AML-193 (cell line): ENCODE measurements around the gene CNBD2.
"Not testable (repeated sequence)": the region's sequence is repeated elsewhere in the genome, so short reads cannot be mapped to it uniquely, and the experiment has no call there.

Experiments used
- DNase-seq, 2 experiments: peaks; one replicate each; lab custom pipeline; 2025; lab: John Stamatoyannopoulos, UW

CNBD2 gene

DNA sequence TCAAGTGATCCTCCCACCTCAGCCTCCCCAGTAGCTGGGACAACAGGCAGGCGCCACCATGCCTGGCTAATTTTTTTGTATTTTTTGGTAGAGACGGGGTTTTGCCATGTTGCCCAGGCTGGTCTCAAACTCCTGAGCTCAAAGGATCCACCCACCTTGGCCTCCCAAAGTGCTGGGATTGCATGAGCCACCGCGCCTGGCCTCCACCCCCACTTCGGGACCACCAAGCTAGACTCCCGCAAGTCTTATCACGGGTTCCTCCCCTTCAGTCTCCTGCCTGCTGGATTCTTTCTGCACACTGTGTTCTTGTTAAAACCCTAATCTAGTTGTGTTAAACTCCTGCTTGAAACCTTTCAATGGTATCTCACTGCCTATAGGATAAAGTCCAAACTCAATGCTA is 57.7 kb downstream of the CNBD2 start:
- DNase-seq: not testable (repeated sequence)

DNA sequence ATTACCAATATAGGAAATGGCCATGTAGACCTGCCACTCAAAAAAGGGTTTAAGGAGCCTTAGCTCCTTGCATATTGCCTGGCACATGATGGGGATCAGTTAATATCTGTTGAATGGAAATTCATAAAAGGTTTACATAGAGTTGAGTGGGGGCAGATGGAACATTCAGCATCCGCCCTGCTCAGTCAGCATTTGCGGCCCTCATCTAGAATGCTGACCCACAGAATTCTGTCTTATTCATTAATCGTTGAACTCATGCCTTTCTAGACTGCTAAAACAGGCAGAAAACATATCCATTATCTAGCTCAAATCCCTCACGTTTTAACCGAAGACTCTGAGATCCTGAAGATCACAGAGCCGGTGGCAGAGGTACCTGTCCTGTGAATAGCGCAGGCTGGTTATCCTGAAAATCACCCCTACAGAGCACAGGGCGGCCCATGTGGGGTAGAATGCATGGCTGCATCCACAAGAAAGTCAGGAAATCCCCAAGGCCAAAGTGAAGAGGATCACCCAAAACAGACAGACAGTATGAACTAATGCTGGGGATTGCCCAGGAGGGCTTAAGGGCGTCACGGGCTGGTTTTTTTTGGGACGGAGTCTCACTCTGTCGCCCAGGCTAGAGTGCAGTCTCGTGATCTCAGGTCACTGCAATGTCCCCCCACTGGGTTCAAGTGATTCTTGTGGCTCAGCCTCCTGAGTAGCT is 59.9 kb downstream of the CNBD2 start:
- no peak for DNase-seq

DNA sequence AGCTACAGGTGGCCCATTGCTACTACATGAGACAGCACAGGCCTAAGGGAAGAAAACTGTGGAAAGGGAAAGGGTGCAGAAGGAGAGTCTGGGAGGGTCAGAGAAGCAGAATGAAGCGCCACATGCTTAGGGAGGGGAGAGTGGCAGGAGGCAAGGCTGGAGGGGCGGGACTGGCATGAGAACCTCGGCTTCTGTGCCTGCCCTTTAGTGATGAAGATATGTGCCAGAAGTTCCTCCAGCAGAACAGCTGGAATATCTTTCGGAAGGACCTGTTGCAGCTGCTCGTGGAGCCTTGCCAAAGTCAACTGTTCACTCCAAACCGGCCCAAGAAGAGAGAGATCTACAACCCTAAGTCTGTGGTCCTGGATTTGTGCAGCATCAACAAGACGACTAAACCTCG is 61.8 kb downstream of the CNBD2 start:
- no peak for DNase-seq

DNA sequence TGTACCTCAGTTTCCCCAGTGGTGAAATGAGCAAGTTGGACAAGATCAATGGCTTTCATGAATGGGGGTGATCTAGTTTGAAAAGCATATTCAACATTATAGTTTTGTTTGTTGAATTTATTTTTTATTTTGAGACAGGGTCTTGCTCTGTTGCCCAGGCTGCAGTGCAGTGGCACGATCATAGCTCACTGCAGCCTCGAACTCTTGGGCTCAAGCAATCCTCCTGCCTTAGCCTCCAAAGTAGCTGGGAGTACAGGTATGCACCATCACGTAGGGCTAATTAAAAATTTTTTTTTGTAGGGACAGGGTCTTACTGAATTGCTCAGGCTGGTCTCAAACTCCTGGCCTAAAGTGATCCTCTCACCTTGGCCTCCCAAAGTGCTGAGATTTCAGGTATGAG is 63.4 kb downstream of the CNBD2 start:
- DNase-seq: no peak

DNA sequence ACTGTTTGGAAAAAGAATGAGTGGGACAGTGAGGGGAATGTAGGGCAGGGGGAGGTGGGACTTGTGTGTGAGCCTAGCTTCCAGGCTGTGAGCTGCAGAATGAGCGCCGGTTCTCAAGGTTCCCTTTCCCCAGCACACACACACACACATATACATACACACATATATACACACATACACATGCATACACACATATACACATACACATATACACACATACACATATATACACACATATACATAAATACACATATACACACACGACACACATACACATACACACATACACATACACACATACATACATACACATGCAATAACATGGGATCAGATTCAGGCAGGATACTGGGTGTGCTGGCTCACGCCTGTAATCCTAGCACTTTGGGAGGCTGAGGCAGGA is 66.5 kb downstream of the CNBD2 start:
- DNase-seq: no peak

DNA sequence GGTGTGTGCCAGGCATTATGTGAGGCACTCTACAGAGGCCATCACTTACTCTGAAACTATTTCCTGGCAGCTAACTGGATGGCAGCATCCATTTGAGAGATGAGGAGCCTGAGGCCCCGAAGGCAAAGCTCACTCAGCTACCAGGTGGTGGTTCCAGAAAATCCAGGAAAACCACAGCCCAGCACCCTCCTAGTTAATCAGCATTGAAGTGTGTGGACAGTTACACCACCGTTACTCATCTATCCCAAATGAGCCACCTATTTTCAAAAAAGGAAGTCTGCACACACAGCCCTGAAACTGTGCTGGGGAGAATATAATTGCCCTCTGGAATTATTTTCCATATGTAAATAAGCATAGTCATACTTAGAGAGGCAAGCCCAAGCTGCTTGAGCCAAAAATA is 67.4 kb downstream of the CNBD2 start:
- DNase-seq: peak in 1 of 2 experiments; percentile 26

DNA sequence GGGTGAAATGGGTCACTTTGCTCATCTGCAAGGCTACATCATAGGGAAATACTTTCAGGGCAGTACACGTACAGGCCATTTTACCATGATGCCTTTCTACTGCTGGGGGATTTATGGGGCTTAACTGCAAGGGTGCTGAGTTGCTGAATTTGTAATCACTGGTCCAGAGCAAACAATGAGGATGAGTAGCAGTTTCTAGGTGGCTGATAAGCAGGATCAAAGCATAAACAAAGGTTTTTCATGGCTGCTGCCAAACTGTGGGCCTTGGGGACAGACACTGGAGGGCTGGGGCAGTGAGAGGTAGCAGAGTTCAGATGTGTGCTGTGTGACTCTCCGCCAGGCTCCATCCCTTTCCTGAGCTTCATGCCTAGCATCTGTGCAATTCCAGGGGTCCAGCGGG is 68.3 kb downstream of the CNBD2 start:
- DNase-seq: no peak

DNA sequence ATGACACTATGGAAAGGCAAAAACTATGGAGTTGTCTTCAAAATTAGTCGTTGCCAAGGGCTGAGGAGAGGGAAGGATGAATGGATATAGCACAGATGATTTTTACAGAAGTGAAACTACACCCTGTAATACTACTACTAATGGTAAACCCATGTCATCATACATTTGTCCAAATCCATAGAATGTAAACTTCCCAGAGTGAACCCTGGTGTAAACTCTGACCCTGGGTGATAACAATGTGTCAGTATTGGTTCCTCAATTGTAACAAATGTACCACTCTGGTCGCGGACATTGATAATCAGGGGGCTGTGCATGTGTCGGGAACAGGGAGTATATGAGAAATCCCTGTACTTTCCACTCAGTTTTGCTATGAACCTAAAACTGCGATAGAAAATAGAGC is 72.2 kb downstream of the CNBD2 start:
- DNase-seq: no peak

DNA sequence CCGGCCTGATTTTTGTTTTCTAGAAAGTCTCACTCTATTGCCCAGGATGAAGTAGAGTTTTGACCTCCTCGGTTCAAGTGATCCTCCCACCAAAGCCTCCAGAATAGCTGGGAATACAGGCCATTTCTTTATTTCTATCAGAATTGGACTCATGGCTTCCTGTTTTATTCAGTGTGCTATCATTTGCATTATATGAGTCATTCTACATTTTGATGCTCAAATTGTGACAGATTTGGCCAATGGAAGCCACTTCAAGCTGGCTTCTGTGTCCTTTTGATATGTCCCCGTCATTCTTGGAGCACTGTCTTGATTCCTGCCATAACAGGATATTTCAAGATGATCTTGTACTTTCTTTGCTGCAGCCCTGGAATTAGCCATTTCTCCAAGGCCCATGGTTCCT is 75.1 kb downstream of the CNBD2 start:
- no peak for DNase-seq

DNA sequence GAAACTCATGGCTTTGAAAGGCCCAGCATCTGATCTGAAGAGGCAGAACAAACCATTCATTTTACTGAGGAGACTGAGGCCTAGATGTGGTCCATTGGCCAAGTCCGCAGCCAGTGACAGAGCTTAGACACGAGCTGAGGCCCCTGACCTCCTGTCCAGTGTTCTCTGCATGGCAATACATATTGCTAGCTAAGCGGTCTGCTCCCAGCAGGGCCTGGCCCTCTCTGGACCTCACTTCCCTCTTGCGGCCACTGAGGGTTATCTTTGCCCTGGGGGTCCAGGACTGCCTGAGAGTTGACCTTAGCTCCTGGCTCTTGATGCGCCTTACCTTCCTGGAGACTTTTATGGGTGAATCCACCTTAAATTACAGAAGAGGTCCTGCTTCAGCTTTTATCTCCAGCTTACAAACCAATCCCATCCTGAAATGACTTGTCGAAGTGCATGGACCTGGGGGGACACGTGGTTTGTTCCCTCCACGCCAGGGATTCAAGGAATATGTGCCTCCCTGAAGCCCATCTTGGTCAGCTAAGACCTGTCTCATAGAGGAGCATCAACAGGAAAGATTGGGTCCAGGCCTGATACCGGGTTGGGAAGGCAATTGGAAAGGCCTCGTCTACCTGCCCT is 75.6 kb downstream of the CNBD2 start:
- no peak for DNase-seq

DNA sequence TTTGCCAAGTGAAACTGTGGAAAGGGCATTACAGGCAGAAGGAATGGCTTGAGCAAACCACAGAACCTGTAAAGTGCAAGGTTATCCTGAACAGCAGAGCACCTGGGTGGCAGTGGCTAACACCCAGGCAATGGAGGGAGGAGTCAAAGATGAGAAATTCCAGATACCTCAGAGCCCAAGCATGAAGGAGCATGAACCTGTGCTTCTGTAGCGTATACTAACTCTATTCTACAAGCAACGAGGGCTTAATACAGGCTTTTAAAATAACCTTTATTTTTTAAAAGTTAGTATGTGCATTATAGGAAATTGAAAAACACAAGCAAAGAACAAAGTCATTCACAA is 77.0 kb downstream of the CNBD2 start:
- DNase-seq: no peak

DNA sequence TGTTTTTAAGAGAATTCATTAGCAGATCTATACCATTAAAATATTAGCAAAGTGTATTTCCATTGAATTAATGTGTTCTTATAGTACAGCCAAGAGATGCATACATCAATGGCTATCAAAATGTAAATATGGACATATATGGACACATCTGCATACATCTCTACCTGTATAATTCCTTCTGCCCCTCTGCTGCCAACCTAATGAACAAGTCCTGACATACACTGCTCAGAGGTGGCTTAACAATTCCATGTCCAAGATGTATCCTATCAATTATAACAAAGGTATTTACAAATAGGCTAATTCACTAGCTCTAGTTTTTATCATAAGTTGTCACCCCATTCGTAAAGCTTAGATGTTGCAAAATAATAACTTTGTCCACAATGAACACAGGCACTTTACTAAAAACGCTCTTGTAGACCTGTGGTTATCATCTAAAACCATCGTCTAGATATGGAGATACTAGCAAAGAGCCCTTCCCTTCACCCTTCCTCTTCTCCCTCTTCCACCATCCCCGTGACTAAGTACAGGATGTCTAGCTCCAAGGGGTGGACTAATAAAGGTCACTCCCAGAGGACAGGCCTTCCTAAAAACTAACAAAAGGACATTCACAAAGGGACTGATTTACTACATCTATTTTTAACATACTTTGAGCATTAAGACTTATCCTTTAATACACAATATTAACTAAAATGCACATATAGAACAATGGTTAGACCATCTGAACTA is 77.8 kb downstream of the CNBD2 start:
- not testable (repeated sequence) for DNase-seq

DNA sequence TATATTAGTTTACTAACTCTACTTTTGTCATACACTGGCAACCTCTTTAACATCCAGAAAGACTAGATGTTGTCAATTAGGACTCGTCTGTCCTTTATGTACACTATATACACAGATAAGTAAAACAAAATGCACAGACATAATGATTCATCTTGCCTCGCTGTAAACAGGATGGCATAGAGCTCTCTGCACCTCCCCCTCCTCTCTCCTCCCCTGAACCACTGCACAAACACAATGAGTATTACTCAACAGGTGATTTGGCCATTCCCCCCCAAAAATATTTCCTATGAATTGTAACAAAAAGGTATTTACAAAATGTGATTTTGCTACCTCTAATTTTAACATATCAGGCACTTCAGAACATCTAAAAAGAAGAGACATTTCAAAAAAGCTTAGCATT is 81.0 kb downstream of the CNBD2 start:
- not testable (repeated sequence) for DNase-seq

DNA sequence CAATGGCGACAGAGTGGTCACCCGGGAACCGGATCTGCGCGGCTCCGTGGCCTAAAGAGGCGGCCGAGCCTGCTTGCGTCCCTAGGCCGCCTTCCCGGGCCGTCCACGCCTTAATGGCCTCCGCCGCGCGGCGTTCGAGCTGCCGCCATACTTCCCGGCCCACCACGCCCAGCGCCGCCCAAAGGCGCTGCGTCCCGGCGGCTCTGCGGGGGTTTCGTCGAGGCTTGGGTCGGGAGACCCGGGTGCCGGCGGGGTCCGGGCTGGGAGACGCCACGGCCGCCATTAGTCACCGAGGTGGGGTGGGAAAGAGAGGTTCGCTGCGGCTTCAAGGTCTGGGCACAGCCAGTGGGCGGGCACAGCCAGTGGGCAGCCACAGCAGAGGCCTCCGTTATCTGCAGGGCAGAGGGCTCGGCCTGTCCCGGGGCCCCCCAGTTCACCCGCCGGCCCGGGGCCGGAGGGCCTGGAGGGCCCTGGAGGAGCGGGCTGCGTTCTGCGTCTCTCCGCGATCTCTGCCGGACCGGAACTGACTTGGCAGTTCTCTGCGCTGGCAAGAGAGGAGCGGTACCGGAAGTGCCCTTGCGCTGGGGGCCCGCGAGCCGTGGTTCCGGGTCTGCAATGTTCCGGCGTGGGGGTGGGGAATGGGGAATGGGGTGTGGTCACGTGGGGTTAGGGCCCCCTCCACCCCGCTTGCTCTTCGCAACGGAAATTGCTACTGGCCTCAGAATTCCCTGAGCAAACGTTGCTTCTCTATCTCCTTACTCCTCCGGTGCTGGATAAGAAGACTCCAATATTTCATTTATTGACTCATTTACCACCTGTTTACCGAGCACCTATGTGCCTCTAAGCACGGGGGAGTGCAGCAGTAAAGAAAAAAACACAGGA is 82.3 kb downstream of the CNBD2 start:
- DNase-seq: peak; percentile 76 to 80

DNA sequence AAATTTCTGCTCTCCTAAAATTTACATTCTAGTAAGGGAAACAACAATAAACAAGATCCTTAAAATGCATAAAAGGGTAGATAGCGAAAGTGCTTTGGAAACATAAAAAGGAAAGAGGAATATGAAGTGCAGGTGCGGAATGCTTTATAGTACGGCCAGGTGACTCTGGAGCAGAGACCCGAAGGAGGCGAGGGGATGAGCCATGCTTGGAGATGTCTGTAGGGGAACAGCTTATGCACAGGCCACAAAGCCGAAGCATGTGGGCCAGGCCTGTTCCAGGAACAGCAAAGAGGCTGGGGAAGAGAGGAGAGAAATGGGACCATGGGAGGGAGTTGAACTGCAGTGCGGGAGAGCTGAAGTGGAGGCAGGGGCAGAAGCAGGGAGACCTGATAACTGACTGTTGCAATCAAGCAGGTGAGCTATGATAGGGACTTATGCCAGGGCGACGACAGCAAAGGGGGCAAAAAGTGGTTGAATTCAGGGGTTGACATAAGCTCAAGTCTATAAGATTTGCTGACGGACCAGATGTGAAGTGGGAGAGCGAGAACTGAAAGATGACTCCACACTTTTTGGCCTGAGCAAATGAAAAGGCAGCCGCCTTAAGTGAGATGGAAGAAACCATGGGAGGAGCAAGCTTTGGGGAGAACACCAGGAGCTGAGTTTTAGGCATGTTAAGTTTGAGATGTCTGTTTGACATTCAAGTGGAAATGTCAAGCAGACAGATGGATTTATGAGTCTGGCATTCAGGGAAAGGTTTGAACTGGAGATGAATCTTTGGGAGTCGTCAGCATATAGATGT is 83.1 kb downstream of the CNBD2 start:
- DNase-seq: no peak

DNA sequence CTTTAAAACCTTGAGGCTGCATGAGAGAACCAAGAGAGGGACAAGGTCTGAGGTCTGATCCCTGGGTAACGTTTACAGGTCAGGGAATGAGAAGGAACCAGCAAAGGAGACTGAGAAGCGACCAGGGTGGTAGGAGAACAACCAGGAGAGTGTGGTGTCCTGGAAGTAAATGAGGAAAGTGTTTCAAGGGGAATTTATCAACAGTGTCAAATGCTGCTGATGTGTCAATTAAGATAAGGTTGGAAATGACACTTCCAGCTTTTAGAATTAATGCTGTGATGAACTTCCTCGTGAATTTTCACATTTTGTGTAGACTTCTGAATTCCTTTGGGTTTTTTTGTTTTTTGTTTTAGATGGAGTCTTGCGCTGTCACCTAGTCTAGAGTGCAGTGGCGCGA is 83.7 kb downstream of the CNBD2 start:
- DNase-seq: no peak

DNA sequence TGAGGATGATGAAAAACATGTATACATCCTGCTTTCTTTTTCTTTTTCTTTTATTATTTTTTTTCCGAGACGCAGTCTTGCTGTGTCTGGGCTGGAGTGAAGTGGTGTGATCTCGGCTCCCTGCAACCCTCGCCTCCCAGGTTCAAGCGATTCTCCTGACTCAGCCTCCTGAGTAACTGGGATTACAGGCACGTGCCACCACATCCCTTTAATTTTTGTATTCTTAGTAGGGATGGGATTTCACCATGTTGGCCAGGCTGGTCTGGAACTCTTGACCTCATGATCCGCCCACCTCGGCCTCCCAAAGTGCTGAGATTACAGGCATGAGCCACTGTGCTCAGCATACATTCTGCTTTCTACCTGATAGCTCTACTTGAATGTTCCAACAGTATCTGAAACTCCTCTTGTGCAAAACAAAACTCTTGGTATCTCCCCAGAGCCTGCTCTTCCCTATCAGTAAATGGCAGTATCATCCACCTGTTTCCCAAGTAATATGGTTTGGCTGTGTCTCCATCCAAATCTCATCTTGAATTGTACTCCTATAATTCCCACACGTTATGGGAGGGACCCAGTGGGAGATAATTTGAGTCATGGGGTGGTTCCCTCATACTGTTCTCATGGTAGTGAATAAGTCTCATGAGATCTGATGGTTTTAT is 85.6 kb downstream of the CNBD2 start:
- DNase-seq: not testable (repeated sequence)

DNA sequence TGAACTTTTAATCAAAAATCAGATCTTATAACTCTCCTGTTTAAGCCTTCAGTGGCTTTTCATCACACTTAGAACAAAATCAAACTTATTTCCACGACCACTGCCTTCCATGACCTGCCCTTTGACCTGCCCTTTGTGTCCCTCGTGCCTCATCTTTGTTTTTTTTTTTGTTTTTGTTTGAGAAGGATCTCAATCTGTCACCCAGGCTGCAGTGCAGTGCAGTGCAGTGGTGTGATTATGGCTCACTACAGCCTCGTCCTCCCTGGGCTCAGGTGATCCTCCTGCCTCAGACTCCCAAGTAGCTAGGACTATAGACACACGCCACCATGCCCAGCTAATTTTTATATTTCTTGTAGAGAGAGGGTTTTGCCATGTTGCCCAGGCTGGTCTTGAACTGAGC is 86.8 kb downstream of the CNBD2 start:
- DNase-seq: no peak

DNA sequence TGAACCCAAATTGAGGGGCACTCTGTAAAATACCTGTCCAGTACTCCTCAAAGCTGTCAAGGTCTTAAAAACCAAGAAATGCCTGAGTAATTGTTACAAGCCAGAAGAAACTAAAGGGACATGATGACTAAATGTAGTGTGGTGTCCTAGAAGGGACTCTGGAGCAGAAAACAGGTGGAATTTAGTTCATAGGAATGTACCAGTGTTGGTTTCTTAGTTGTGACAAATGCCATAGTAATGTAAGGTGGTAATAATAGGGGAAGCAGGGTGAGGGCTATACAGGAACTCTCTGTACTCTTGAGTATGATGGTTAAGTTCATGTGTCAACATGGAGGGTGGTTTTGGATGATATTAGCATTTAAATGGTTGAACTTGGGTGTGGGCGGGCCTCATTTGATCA is 92.3 kb downstream of the CNBD2 start:
- no peak for DNase-seq

DNA sequence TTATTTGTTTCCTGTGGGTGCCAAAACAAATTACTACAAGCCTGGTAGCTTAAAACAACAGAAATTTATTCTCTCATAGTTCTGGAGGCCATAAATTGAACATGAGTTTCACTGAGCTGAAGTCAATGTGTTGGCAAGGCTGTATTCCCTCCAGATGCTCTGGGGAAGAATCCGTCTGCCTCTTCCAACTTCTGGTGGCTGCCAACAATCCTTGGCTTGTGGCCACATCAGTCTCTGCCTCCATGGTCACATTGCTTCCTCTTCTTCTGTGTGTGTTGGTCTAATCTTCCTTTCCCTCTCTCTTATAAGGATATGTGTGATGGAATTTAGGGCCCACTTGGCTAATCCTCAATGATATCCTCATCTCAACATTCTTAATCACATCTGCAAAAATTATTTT is 93.4 kb downstream of the CNBD2 start:
- no peak for DNase-seq

DNA sequence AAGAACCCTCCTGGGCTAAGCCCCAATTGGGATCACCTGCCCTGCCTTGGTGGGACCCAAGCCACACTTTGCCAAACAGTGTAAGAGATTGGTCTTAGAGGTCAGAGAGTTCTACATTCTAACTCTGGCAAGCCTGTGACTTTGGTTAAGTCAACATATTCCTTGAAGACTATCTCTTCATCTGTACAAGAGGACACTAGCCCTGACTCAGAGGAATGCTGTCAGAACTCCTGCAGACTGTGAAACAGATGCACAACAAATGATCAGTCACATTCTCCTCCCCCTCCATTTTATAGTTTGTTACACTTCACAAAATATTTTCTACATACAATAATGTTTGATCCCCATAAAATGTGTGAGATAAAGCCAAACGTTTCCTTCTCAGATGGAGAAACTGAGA is 94.4 kb downstream of the CNBD2 start:
- DNase-seq: no peak
